GM12878 (cell line): ENCODE measurements around the gene EIF2B4. TPM values are rescaled to one million over a fixed set of nuclear protein-coding genes. Genes with fewer than 3 reads are reported as not detected.
A peak's percentile ranks its signal among the peaks of the same experiment; 100 is the strongest.

Source experiments
- ATAC-seq: fragments of 200-7000 bp; cut with Tn5 transposase; 3 replicates; pipeline ENCODE4 v1.9.1; 2020; ENCODE audit warnings: mild to moderate bottlenecking, moderate library complexity
- BruUV-seq: library from RNA; stranded (reverse); fragments of 400-500 nt; replicated peaks from 2 replicates; lab custom pipeline; 2021; lab: Mats Ljungman, UMichigan
- CTCF ChIA-PET: fragments of 300-600 bp; sonication (Branson Sonifier 250); formaldehyde crosslinking; extraction: SDS; loops from one replicate; lab custom pipeline; 2021; ENCODE audit warnings: inconsistent platforms; lab: Yijun Ruan, JAX
- POLR2A ChIA-PET: fragments of 350-600 bp; formaldehyde crosslinking; extraction: SDS; loops from one replicate; lab custom pipeline; 2021; ENCODE audit warnings: inconsistent platforms; lab: Charles Lee
- RAD21 ChIA-PET: fragments of 300-600 bp; sonication (Branson Sonifier 250); formaldehyde crosslinking; loops from one replicate; lab custom pipeline; 2023; ENCODE audit warnings: antibody characterized with exemption; ENCODE audit not compliant: unreplicated experiment; lab: Charles Lee
- SMC1A ChIA-PET: fragments of 300-600 bp; sonication (Branson Sonifier 250); formaldehyde crosslinking; loops from one replicate; lab custom pipeline; 2023; ENCODE audit not compliant: unreplicated experiment, uncharacterized antibody; lab: Charles Lee
- DNase-seq: peaks from one replicate; pipeline ENCODE4 v3.0.0-alpha.2; 2011; ENCODE audit warnings: low read depth, low spot score
- FAIRE-seq: peaks from 3 replicates; lab custom pipeline; 2011; peaks lifted over from hg19 to GRCh38; lab: Jason Lieb, UNC
- H2AFZ ChIP-seq: 2 replicates; pipeline ENCODE4 v1.6.0; 2011; ENCODE audit warnings: low read depth, low read length, control low read depth; ENCODE audit not compliant: control insufficient read depth
- H3K27ac ChIP-seq: 2 replicates; pipeline ENCODE4 v1.5.1; 2011; ENCODE audit warnings: control low read depth; ENCODE audit not compliant: control insufficient read depth, insufficient read depth
- H3K27me3 ChIP-seq, 2 experiments: replicated peaks in 1 of 2; 2 replicates each; pipeline versions ENCODE4 v1.6.0 to v1.6.1; 2011; ENCODE audit warnings: low read length in 1 of 2; ENCODE audit not compliant: control insufficient read depth in 2 of 2, insufficient read depth in 2 of 2
- H3K36me3 ChIP-seq, 2 experiments: 2 replicates each; pipeline ENCODE4 v1.5.1; 2011; ENCODE audit warnings: low read length in 1 of 2; ENCODE audit not compliant: control insufficient read depth in 2 of 2, insufficient read depth in 2 of 2
- H3K4me1 ChIP-seq: 2 replicates; pipeline ENCODE4 v1.6.1; 2011; ENCODE audit warnings: mild to moderate bottlenecking, low read length, moderate library complexity, mixed read lengths; ENCODE audit not compliant: control insufficient read depth, insufficient read depth
- H3K4me2 ChIP-seq: 2 replicates; pipeline ENCODE4 v1.6.0; 2011; ENCODE audit warnings: control low read depth; ENCODE audit not compliant: control insufficient read depth, insufficient read depth
- H3K4me3 ChIP-seq: fragments of 200-600 bp; sonication (generic); 2 replicates; pipeline ENCODE4 v1.5.1; 2016
- H3K79me2 ChIP-seq: 2 replicates; pipeline ENCODE4 v1.6.0; 2011; ENCODE audit warnings: low read length; ENCODE audit not compliant: control insufficient read depth, insufficient read depth
- H3K9ac ChIP-seq: 2 replicates; pipeline ENCODE4 v1.8.0; 2011; ENCODE audit warnings: low read length, control low read depth, mixed read lengths; ENCODE audit not compliant: control insufficient read depth, insufficient read depth
- H3K9me3 ChIP-seq: replicated peaks from 3 replicates; pipeline ENCODE4 v1.5.1; 2011; ENCODE audit warnings: mild to moderate bottlenecking, low read length; ENCODE audit not compliant: control insufficient read depth, insufficient read depth
- H4K20me1 ChIP-seq: 2 replicates; pipeline ENCODE4 v1.6.0; 2011; ENCODE audit not compliant: control insufficient read depth, insufficient read depth
- CREM ChIP-seq: IDR thresholded peaks from 2 replicates; pipeline ENCODE4 v1.6.1; 2014; ENCODE audit warnings: antibody characterized with exemption, low read depth
- EZH2 ChIP-seq: IDR thresholded peaks from 2 replicates; pipeline ENCODE4 v1.6.1; 2012; ENCODE audit warnings: low read depth, mild to moderate bottlenecking, control low read depth, inconsistent platforms, low read length, borderline replicate concordance; ENCODE audit not compliant: control insufficient read depth
- FOXM1 ChIP-seq: IDR thresholded peaks from 2 replicates; pipeline ENCODE4 v1.6.1; 2012; ENCODE audit warnings: low read depth, mild to moderate bottlenecking, inconsistent platforms, low read length, moderate library complexity
- NBN ChIP-seq: fragments of 450-650 bp; IDR thresholded peaks from 2 replicates; pipeline ENCODE4 v1.6.1; 2016
- NKRF ChIP-seq: fragments of 450-650 bp; conservative IDR thresholded peaks from 2 replicates; pipeline ENCODE4 v1.6.1; 2017; ENCODE audit warnings: mild to moderate bottlenecking, moderate library complexity
- TCF12 ChIP-seq: IDR thresholded peaks from 2 replicates; pipeline ENCODE4 v1.6.1; 2011; ENCODE audit warnings: low read depth, mild to moderate bottlenecking, low read length
- WGBS: methylation state at CpG from one replicate; pipeline ENCODE4 v1.1.6; 2016; ENCODE audit warnings: low lambda C conversion rate; ENCODE audit not compliant: insufficient replicate concordance, insufficient coverage; ENCODE audit errors: missing lambda C conversion rate; 5-methylcytosine and 5-hydroxymethylcytosine counted together
- in situ Hi-C: fragments of 300-500 bp; cut with MboI; formaldehyde crosslinking; loops from 9 replicates; pipeline ENCODE4 v1.14.3; 2018; ENCODE audit warnings: mixed read lengths
- intact Hi-C: fragments of 100-400 bp; cut with micrococcal nuclease; formaldehyde crosslinking; loops from one replicate; pipeline ENCODE4 v1.14.2; 2022; ENCODE audit not compliant: unreplicated experiment
- polyA plus RNA-seq, 11 experiments: library from polyadenylated mRNA; depleted of rRNA in 4 of 11; unstranded in 6 of 11; stranded (reverse) in 5 of 11; fragments of >200 nt; fragmentation: Nextera tagmentation in 4 of 11; fragmentation: Illumina TruSeq in 1 of 11; extraction: Ambion mirVana in 4 of 11; extraction: Trizol in 1 of 11; gene quantifications; 1 replicate in 1 of 11; 2 replicates in 10 of 11; pipeline versions ENCODE4 v1.2.1 to v1.2.3, GENCODE V29; 2011 to 2016; ENCODE audit warnings: inconsistent platforms in 2 of 11, missing spikeins in 2 of 11, low read depth in 1 of 11
- total RNA-seq, 4 experiments: library from RNA; depleted of rRNA in 3 of 4; stranded (reverse); fragments of >200 nt in 3 of 4; fragmentation: Illumina TruSeq in 1 of 4; extraction: Trizol in 1 of 4; gene quantifications; 2 replicates each; pipeline versions ENCODE4 v1.2.1 to v1.2.3, GENCODE V29; 2013 to 2021
- TF ChIP-seq, protein P1 (sequence below): fragments of 450-650 bp; IDR thresholded peaks from 2 replicates; pipeline ENCODE4 v1.6.1; 2017; ENCODE audit warnings: borderline replicate concordance

Gene EIF2B4
- total and polyA plus RNA-seq, 10 of the 15 experiments (the other 5 are each of a cell fraction or from before 2014, with no cell fraction given), result 13.4 to 53.9 (median 27.5) TPM

DNA sequence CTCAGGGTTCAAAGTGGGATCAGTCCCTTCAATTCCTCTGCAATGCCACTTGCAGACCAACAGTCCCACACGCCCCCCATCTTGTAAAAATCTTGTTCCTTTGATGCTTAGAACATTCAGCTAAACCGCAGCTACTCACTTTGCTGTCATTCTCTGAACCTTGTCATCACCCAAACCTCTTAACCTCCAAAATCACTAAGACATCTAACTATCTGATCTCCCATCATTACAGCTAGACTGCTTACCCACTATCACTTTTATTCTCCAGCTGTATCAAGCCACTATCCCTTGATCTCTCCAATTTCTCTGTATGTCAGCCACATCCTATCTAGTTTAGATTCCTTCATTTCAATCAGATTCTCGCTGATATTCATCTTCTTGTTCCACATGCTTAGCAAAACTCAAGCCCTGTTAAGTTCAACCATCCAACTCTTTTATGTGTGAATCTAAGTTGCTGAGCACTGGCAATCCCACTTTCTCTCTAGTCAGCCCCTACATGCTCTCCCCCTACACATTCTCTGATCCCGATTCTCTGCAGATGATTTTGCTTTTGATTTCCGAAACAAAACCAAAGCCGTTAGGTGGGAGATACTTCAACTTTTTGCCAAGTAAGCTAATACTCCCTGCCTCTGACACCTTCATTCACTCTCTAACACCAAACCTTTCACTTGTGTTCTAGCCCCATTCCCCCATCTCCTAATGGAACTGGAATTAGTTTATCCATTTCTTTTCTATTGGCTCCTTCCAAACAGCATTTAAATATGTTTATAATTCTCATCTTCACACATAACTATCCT, 18.1 kb downstream of the EIF2B4 start:
- WGBS, result 88% methylated on average over 6 of the region's 6 CpGs
- Histone ChIP-seq H3K4me1 (no peaks in the 10 kb centered on the region; the same call in 1 of the 2 replicates), H3K9me3 (no peaks in the 10 kb centered on the region), H2AFZ (no peak overlapping the region), H3K27me3 (no peaks in the 10 kb centered on the region), H3K9ac (no peak overlapping the region), H3K27ac (no peak overlapping the region), H3K4me3 (no peak overlapping the region), H3K36me3 (no peaks in the 10 kb centered on the region; a peak in 1 of 4 replicates), H3K4me2 (peak overlapping the region; percentile 19; the same call in 1 of the 2 replicates), H4K20me1 (no peaks in the 10 kb centered on the region), H3K79me2 (peaks cover 67% of the 10 kb centered on the region)
- DNase-seq (no peak), ATAC-seq (no peak), FAIRE-seq (no peak)
- TF ChIP-seq FOXM1 (no peak), CREM (no peak), TCF12 (no peak), EZH2 (no peak), NKRF (no peak), NBN (no peak)
- TF ChIP-seq, protein P1, sequence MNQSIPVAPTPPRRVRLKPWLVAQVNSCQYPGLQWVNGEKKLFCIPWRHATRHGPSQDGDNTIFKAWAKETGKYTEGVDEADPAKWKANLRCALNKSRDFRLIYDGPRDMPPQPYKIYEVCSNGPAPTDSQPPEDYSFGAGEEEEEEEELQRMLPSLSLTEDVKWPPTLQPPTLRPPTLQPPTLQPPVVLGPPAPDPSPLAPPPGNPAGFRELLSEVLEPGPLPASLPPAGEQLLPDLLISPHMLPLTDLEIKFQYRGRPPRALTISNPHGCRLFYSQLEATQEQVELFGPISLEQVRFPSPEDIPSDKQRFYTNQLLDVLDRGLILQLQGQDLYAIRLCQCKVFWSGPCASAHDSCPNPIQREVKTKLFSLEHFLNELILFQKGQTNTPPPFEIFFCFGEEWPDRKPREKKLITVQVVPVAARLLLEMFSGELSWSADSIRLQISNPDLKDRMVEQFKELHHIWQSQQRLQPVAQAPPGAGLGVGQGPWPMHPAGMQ, result no peak
- BruUV-seq, result TSS peak; percentile 12
- CTCF ChIA-PET, result interaction anchor here (0.9 to 3.3 kb wide), 4 partner anchors 19 to 79 kb away, joined by 3 to 7 read pairs (median 4); partner anchors contain the start of gene SNX17
- SMC1A ChIA-PET, result interaction anchor here (0.6 to 2.6 kb wide), 4 partner anchors 18 to 29 kb away, joined by 3 to 9 read pairs (median 4); partner anchors contain the start of genes EIF2B4, SNX17 and ZNF513
- RAD21 ChIA-PET, result no interaction called here
- in situ Hi-C loops (no loop called here), intact Hi-C loops (loop anchor here (10.0 kb wide), 1 partner anchor 137 kb away; the partner anchor contains the start of genes ATRAID, CAD and SLC5A6)
- POLR2A ChIA-PET, result interaction anchor here (0.7 to 1.7 kb wide), 3 partner anchors 17 to 76 kb away, joined by 3 to 4 read pairs (median 3); no protein-coding TSS in a partner anchor
